Right cardiac atrium (tissue), 5 donors: ENCODE results near the gene TBC1D3B. TPM values are rescaled to one million over a fixed set of nuclear protein-coding genes. Genes with fewer than 3 reads are reported as not detected.
"Not testable (repeated sequence)": the region's sequence is repeated elsewhere in the genome, so short reads cannot be mapped to it uniquely, and the experiment has no call there.

ENCODE experiments used
- ATAC-seq, 2 donors: fragments of 200-7000 bp; cut with Tn5 transposase; one replicate each; pipeline versions ENCODE4 v1.8.0 to v1.9.1; 2020; ENCODE audit warnings: moderate library complexity in 2 of 2, mild to moderate bottlenecking in 1 of 2
- DNase-seq, 3 donors: peaks; one replicate each; pipeline ENCODE4 v3.0.0-alpha.2; 2020
- H3K27ac ChIP-seq: one replicate; pipeline ENCODE4 v1.5.1; 2013; ENCODE audit warnings: mild to moderate bottlenecking, low read length, control low read depth, moderate library complexity
- H3K27me3 ChIP-seq: one replicate; pipeline ENCODE4 v1.6.1; 2013; ENCODE audit not compliant: control insufficient read depth, insufficient read depth
- H3K4me1 ChIP-seq: one replicate; pipeline ENCODE4 v1.6.1; 2013; ENCODE audit warnings: low read length; ENCODE audit not compliant: control insufficient read depth, insufficient read depth
- H3K4me3 ChIP-seq: one replicate; pipeline ENCODE4 v1.5.1; 2013; ENCODE audit warnings: low read length, control low read depth
- H3K9me3 ChIP-seq: one replicate; pipeline ENCODE4 v1.6.1; 2013; ENCODE audit warnings: low read length; ENCODE audit not compliant: control insufficient read depth
- WGBS: extraction: QIAGEN DNeasy Blood & Tissue Kit; methylation state at CpG from one replicate; pipeline ENCODE4 v1.1.7; 2013; 5-methylcytosine and 5-hydroxymethylcytosine counted together
- intact Hi-C, 4 donors: fragments of 100-400 bp; cut with DNase I; formaldehyde crosslinking; loops; one replicate each; pipeline versions ENCODE4 v1.11.0 to v1.14.0; 2022 to 2023
- polyA plus RNA-seq: library from polyadenylated mRNA; stranded (reverse); fragments of 200-250 nt; gene quantifications from one replicate; pipeline ENCODE4 v1.2.3, GENCODE V29; 2013
- total RNA-seq, 4 donors: library from RNA; stranded (reverse); fragmentation: NEBNext Ultra II Directional; extraction: Animal tissue kit (Norgen Biotek cat#: 25700); gene quantifications; one replicate each; pipeline ENCODE4 v1.2.1, GENCODE V29; 2021
- donor health status: healthy with polysubstance abuse.
- donor health status: DM: no; HTN: yes; CAD: no.
- donor health status: DM: no; HTN: no; CAD: no.
- donor health status: DM: no; HTN: yes; CAD: no; lungs with severe emphysema.
- donor health status: DM: yes; HTN: yes; CAD: no.

TBC1D3B gene
- total and polyA plus RNA-seq, 5 donors: 1.5 to 4.6 (median 4.1) TPM

GRCh38 chr17:36211484-36212271 lies 35.2 kb upstream of the TBC1D3B start:
- 51% methylated on average over 7 of the region's 10 CpGs for WGBS
- peak in 1 of 2 donors; percentile 11 for ATAC-seq
- H3K4me1 ChIP-seq, H3K9me3 ChIP-seq, intact Hi-C loops, H3K27me3 ChIP-seq, DNase-seq, H3K4me3 ChIP-seq, H3K27ac ChIP-seq: not testable (repeated sequence)

GRCh38 chr17:36210439-36211211 lies 34.2 kb upstream of the TBC1D3B start, which contains the start of gene CCL4L2:
Gene CCL4L2 (plus strand): TSS chr17:36211063.
- H3K4me1 ChIP-seq, H3K4me3 ChIP-seq, H3K27ac ChIP-seq, H3K27me3 ChIP-seq, intact Hi-C loops, DNase-seq, H3K9me3 ChIP-seq: not testable (repeated sequence)
- ATAC-seq: peak in 1 of 2 donors; percentile 51
- 69% methylated on average over 7 of the region's 7 CpGs for WGBS

DNA sequence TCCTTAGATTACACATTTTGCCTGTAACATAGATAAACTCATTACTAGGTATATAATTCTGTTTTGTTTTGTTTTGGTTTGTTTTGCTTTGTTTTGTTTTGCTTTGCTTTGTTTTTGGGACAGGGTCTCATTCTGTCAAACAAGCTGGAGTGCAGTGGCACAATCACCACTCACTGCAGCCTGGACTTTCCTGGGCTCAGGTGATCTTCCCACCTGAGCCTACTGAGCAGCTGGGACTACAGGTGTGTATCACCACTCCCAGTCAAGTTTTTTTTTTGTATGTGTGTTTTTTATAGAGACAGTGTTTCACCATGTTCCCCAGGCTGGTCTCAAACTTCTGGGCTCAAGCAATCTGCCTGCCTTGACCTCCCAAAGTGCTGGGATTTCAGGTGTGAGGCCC lies 33.1 kb upstream of the TBC1D3B start:
- no peak for DNase-seq
- no peaks in the 10 kb centered on the region for H3K27me3 ChIP-seq

DNA sequence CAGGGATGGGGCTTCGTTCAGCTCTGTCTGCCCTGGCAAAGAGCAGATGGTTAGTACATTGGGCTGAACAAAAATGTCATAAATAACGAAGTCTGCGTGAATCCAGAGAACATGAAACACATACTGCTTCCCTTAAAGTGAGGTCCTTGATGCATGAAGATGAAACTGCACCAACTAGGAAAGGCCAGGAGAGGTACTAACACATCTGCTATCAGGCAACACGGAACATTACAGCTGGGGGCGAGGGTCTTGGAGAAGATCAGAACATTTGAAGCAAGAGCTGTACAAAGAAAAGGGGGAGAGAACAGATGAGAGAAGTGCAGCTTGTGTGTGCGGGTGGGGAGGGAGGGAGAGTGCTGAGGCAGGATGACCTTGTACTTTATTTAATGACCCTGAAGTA lies 30.9 kb upstream of the TBC1D3B start:
- H3K4me3 ChIP-seq, intact Hi-C loops, H3K9me3 ChIP-seq, H3K4me1 ChIP-seq, DNase-seq, H3K27ac ChIP-seq, ATAC-seq, H3K27me3 ChIP-seq: not testable (repeated sequence)
- 57% methylated on average over 6 of the region's 6 CpGs for WGBS

More for the DNA sequence above, 33.1 kb upstream of the TBC1D3B start:
- H3K9me3 ChIP-seq: no peaks in the 10 kb centered on the region
- no peaks in the 10 kb centered on the region for H3K4me1 ChIP-seq
- intact Hi-C loops: no loop called here
- no peak for ATAC-seq
- no peak overlapping the region for H3K27ac ChIP-seq
- H3K4me3 ChIP-seq: no peak overlapping the region

- DNase-seq, H3K27me3 ChIP-seq, H3K4me3 ChIP-seq, H3K27ac ChIP-seq, intact Hi-C loops, ATAC-seq, H3K4me1 ChIP-seq, H3K9me3 ChIP-seq: not testable (repeated sequence)
- WGBS: 23% methylated on average over 1 of the region's 1 CpG
Observed at GRCh38 chr17:36206486-36206821, 30.0 kb upstream of the TBC1D3B start.

DNA sequence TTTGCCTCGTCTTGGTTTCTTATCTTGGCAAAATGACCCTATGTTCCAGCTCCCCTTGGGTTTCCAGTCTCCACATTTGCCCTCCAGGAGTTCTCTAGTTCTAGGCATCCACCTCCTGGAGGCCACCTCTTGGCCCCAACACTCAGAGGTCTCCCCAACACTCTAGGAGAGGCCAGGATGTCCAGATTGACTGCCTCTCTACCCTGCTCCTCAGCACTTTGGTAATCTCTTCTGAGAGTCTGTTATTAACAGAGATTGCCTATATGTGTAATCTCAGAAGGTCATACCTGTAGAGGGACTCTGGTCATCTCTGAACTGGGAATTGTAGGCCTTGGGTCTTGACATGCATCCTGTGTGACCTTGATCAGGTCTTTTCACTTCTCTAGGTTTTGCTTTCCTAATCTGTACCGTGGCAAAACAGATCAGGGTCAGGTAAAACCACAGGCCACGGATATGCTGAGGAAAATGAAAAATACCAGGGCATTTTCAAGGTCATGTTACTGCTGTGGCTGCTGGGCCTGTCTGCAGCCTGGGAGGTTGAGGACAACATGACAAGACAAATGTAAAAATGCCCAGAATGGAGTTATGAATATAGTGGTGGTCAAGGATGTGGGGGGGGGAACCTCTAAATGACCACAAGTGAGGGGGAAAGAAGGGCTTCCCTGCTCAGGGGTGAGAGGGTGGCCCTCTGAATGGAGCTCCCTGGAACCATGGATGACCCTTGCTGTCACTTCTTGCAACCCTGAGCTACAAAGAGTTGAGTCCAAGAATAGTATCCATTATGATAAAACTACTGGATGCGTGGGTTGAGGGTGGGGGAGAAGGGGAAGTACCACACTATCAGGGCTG lies 29.4 kb upstream of the TBC1D3B start:
- Histone ChIP-seq H3K4me1 (no peaks in the 10 kb centered on the region), H3K27ac (no peak overlapping the region), H3K27me3 (no peaks in the 10 kb centered on the region), H3K9me3 (no peaks in the 10 kb centered on the region), H3K4me3 (no peak overlapping the region)
- DNase-seq (no peak), ATAC-seq (no peak)
- intact Hi-C loops: no loop called here
- 80% methylated on average over 4 of the region's 4 CpGs for WGBS

- H3K4me1 ChIP-seq: no peaks in the 10 kb centered on the region
- intact Hi-C loops: no loop called here
- ATAC-seq: no peak
- no peaks in the 10 kb centered on the region for H3K27me3 ChIP-seq
- no peak overlapping the region for H3K27ac ChIP-seq
- no peak for DNase-seq
- H3K4me3 ChIP-seq: no peak overlapping the region
- no peaks in the 10 kb centered on the region for H3K9me3 ChIP-seq
- WGBS: 75% methylated on average over 7 of the region's 7 CpGs
Observed at GRCh38 chr17:36204724-36205500, 28.5 kb upstream of the TBC1D3B start.

GRCh38 chr17:36203335-36203734 lies 26.9 kb upstream of the TBC1D3B start:
- DNase-seq (no peak), ATAC-seq (no peak)
- Histone ChIP-seq H3K4me1 (no peaks in the 10 kb centered on the region), H3K9me3 (no peaks in the 10 kb centered on the region), H3K4me3 (no peak overlapping the region), H3K27ac (no peak overlapping the region), H3K27me3 (no peaks in the 10 kb centered on the region)
- 90% methylated on average over 3 of the region's 3 CpGs for WGBS
- intact Hi-C loops: no loop called here

GRCh38 chr17:36201506-36201905 lies 25.1 kb upstream of the TBC1D3B start:
- DNase-seq, H3K4me1 ChIP-seq, H3K9me3 ChIP-seq, intact Hi-C loops, H3K4me3 ChIP-seq, ATAC-seq, H3K27ac ChIP-seq, H3K27me3 ChIP-seq: not testable (repeated sequence)
- WGBS: 83% methylated on average over 8 of the region's 8 CpGs

DNA sequence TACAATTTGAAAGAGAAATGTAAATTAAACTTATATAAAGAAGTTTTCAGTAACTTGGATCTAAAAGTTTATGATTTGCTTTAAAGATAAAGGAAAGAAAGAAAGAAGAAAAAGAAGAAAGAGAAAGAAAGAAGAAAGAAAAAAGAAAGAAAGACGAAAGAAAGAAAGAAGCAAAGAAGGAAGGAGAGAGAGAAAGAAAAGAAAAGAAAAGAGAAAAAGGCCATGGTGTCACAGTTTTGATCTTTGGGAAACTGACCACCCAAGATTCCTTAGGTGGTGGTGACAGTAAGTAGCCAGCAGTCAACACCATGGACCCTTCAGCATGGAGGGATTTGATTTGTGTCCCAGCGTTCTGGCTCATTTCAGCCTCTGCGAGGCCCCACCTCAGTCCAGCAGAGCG lies 24.7 kb upstream of the TBC1D3B start:
- H3K4me3 ChIP-seq, H3K4me1 ChIP-seq, H3K27me3 ChIP-seq, intact Hi-C loops, ATAC-seq, H3K9me3 ChIP-seq, H3K27ac ChIP-seq, DNase-seq: not testable (repeated sequence)
- 92% methylated on average over 2 of the region's 4 CpGs for WGBS
